Stimulated activated CD8-positive, alpha-beta memory T cell treated with anti-CD3 and anti-CD28 coated beads, Interleukin-4, amount 100 ng/mL, for 24 hours (primary cell): ENCODE measurements around the gene LRRC47.

Source experiments
- DNase-seq: peaks from one replicate; pipeline ENCODE4 v3.0.0-alpha.2; 2020; ENCODE audit warnings: low read depth

Gene LRRC47

DNA sequence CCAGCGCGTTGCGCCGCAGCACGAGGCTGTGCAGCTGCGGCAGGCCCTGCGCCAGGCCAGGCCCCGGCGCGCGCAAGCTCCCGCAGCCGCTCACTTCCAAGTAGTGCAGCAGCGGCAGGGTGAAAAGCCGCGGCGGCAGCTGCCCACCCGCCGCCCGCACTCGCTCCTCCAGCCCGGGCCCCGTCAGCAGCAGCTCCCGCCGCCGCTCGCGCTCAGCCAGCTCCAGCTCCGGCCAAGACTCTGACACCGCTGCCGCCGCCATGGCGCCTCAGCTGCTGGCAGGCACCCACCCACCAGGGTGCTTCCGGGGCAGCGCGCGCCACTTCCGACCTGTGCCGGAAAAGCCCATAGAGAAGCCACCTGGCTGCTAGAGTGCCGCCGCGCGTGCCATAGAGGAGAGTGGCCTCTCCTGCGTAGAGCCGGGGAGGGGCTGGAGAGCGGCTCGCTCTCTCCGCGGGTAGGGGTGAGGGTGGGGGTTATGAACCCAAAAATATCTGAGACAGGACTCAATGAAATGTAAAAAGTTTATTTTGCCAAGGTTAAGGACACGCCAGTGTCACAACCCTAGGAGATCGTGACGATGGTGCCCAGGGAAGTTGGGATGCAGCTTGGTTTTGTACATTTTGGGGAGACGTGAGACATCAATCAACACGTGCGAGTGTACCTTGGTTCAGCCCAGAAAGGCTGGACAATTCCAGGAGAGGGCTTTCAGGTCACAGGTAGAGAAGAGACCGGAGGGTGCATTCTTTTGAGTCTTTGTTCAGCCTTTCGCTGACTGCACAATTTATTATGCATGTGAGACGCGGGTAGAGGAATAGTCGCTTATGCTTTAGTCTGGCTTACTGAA, at the start of gene LRRC47:
Gene LRRC47, minus strand, starts transcription at position 284 of the 847 bp plus-strand sequence. Its CDS starts 22 bp downstream, at position 262.
- DNase-seq = peak; percentile 92

DNA sequence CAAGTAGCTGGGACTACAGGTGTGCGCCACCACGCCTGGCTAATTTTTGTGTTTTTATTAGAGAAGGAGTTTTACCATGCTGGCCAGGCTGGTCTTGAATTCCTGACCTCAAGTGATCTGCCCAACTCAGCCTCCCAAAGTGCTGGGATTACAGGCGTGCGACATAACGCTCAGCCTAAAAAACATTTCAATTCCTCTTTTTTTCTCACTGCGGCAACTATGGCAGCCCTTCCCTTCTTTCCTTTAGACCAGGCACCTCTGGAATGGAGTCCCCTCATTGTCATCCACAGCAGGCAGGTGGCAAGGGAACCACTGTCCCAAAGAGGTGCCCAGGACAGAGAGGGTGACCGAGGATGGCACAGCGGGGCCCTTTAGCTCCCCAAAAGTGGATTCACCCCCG, 46.6 kb upstream of the LRRC47 start:
- DNase-seq = no peak

DNA sequence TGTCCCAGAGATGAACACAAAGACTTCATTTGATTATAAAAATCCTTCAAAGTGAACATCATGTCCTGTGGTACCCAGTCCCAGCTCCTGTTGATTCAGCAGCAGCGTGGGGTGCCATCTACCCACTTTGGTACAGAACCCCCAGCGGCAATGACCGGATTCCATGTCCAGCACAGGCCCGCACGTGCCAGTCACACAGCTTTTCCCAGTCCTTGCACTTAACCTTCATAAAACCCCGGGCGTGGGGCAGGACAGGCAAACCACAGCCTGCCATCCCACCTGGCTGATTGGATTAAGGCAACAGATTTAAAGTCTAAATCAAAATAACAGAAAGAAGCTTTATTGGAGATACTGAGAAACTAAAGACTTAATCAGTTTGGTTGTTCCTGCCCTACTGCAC, 45.2 kb upstream of the LRRC47 start:
- DNase-seq = no peak

DNA sequence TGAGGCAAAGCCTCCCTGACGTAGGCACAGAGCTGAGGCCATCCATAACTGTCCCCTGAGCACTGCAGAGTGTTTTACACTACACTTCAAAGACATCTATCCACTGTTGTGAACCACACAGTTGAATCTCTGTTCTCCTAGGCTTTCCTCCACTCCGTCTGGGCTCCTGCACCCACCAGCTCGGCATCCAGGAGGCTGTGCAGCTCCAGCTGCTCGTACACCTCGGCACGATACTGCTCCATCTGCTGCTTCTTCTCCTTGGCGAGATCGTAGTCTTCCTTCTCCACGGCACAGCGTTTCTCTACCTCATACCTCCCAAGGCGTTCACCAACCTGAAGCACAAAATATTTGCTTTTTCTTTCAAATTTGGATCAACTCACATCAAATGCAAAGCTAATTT, 42.5 kb upstream of the LRRC47 start:
- no peak for DNase-seq

- no peak for DNase-seq
Observed at GRCh38 chr1:3837685-3838084, 41.4 kb upstream of the LRRC47 start.

DNA sequence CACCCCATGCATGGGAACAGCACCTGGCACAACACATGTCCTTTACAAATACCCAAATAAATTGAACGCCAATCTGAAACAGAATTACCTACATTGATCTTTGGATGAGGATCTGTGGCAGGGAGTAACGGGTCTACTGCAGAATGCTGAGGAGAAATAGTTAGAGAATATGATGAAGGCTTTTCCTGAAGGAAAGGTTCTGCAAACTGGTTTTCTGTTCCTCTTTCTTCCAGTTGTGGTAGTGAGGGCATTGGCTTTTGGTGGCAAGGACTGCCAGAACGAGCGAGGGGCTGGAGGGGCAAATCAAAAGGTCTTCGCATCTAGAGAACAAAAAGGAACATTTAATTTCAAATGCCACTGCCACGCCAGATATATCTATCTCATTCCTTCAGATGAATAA, 40.9 kb upstream of the LRRC47 start:
- no peak for DNase-seq

DNA sequence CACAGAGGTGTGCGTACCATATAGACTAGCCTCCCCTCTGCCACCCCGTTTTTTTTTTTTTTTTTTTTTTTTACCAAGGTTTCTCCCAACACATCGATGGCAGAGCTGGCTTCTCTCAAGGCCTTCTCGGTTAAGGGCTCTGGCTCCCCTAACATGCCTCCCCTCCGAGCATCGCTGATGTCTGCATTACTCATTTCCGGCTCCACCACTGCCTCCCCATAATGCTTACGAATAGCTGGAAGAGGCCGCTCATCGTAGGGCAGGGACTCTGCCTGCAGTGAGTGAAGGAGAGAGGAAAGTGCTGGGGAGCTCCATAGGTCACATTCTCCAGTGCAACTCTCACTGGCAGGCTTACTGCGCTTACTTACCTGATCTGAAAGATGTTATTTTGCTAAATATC, 40.1 kb upstream of the LRRC47 start:
- no peak for DNase-seq

DNA sequence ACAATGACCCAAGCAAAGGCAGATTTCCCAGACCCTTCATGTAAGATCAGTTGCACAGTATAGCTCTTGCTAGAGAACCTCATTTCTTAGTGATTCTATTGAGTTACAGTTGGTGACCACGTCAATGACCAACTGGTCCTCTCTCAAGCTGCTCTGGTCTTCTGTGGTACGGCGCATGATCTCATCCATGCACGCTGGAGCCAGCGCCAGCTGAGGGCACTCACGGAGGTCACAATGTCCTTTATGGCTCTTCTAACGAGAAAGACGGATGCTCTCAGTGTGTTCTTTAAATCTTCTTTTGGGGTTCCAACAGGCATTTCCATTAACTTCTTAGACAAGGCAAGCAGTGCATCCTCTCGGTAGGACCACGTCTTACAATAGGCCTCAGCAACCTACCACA, 38.4 kb upstream of the LRRC47 start:
- DNase-seq = no peak

DNA sequence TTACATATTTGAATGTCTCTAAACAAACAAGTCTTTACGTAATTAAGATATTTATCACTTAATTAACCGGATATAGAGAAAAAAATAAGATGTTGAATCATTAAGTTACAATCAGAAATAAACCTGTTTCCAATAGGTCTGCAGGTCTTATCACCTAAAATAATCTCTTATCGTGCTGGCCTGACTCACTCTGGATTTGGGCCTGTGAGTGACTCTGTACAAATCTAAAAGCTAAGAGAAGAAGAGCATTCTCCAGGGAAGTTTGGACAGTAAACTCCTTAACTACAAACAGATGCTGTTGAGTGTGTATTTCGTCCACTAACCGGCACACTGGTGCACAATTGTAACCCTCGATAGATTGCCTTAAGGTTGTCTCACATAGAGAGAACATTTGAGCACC, 35.4 kb upstream of the LRRC47 start:
- no peak for DNase-seq

DNA sequence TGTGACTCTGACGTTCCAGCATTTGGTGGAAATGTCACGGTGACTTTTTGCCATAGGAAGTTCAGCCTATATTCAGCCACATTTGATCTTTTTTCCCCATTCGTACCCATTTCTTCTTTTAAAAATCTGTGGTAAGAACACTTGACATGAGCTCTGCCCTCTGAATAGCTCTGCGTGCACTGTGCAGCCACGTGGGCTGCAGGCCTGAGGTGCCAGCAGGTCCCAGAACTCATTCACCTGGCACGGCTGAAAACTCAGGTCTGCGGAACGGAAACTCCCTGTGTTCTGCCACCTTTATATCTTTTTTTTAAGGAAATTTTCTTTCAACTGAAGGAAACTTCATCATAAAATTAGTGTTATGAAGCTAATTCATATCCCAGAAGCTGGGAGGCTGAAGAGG, 32.1 kb upstream of the LRRC47 start:
- no peak for DNase-seq

GRCh38 chr1:3827813-3828307, 31.6 kb upstream of the LRRC47 start:
- DNase-seq = no peak

GRCh38 chr1:3825356-3825755, 29.1 kb upstream of the LRRC47 start:
- no peak for DNase-seq

GRCh38 chr1:3824650-3825049, 28.4 kb upstream of the LRRC47 start:
- no peak for DNase-seq

GRCh38 chr1:3822421-3822820, 26.1 kb upstream of the LRRC47 start:
- DNase-seq = no peak

GRCh38 chr1:3821908-3822307, 25.6 kb upstream of the LRRC47 start:
- no peak for DNase-seq

DNA sequence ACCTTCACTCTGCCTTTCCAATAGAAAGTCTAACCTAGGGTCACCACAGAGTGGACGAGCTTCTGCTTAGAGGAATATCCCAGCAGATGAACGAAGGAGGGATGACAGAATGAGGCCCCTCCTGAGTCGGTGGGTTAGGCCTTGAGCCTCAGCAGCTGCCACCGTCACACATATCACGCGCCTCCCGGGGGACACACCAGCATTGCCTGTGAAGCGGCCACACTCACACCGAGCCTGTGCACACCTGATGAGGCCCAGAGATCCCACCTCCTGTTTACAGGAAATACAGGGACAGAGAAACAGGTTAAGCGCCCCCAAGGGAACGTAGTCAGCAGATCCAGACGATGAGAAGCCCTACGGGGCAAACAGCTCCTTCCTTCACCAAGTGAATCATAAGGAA, 25.1 kb upstream of the LRRC47 start:
- no peak for DNase-seq

- DNase-seq = no peak
Observed at GRCh38 chr1:3821004-3821403, 24.7 kb upstream of the LRRC47 start.

- DNase-seq = no peak
Observed at GRCh38 chr1:3820316-3820715, 24.0 kb upstream of the LRRC47 start.

DNA sequence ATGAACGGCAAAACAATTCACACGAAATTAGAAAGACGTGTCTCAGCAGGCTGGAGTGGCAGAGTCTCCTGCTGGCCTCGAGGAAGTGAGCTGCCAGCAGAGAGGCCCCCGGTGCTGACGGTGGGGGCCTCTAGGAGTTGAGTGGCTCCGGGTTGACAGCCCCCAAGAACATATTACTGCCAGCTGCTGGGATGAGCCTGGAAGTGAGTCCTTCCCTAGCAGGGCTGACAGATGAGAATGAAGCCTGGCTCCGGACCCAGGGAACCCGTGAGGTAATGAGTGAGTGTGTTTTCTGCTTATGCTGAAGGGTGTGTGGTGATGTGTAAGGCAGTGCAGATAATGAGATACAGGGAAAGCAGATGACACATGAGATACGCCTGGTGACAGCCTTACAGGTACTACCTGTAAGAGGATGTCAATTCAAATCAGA, 23.5 kb upstream of the LRRC47 start:
- no peak for DNase-seq

- no peak for DNase-seq
Observed at GRCh38 chr1:3817821-3818597, 21.7 kb upstream of the LRRC47 start.

DNA sequence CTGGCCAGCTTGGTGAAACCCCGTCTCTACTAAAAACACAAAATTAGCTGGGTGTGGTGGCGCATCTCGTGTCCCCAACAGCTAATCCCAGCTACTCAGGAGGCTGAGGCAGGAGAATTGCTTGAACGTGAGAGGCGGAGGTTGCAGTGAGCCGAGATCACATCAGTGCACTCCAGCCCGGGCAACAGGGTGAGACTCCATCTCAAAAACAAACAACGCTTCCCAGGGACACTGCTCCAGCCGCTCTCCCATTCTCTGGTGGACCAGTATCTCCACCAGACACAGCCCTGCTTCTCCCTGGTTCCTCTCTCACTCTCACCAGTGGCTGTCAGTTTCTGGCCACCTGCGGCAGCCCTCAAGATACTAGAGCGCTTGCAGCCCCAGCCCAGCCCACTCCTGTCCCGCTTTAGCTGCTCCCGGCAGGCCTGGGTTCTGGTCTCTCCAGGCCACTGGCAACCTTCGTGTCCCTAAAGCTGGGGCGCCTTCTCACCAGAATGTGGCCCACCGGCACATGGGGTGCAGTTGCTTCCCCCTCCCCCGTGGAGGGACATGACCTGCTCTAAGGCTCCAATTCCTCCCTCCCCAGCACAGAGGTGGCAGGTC, 20.9 kb upstream of the LRRC47 start:
- no peak for DNase-seq

DNA sequence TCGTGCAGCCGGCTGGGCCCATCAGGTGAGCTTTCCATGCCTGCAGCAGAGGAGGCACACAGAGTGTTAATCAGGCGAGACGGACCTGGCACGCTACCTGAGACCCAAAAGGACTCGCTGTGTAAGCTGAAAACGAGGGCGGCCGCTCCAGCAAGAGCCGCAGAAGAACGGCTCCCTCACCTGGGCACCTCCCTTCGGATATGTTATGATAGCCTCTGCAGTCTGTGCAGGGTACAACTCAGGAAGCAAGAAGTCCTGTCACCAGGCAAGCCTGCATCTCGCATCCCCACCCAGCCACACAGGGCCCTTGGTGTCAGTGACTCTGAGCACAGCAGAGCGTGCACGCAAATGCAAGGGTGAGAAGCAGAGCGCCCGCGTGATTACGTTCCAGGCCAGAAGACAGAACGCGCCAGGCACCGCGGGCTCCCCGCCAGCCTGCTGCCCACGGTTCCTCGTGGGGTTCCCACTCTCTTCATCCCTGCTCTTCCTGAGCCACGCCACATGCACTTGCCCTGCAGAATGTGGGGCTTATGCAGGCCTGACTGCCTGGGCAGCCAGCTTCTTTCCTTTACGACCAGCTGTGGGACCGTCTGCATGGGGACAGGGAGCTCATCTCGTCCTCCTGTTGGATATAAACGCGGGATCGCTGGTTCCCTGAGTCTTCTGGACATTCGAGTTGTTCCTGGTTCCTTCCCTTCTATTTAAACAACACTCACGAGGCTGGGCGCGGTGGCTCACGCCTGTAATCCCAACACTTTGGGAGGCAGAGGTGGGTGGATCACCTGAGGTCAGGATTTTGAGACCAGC, 20.2 kb upstream of the LRRC47 start:
- DNase-seq = no peak
